Liver (tissue), 9 donors: ENCODE results near the gene ADIG. TPM values are rescaled to one million over a fixed set of nuclear protein-coding genes. Genes with fewer than 3 reads are reported as not detected.

Experiments
- DNase-seq: peaks from one replicate; pipeline ENCODE4 v3.0.0-alpha.2; 2017; ENCODE audit warnings: low spot score
- H3K27ac ChIP-seq, 2 donors: one replicate each; pipeline ENCODE4 v1.7.0; 2013; ENCODE audit warnings: inconsistent platforms in 2 of 2, low read length in 2 of 2, control low read depth in 1 of 2, low read depth in 1 of 2, mild to moderate bottlenecking in 1 of 2
- H3K27me3 ChIP-seq, 4 donors: one replicate each; pipeline versions ENCODE4 v1.6.1 to v1.7.0; 2013; ENCODE audit warnings: low read length in 3 of 4, inconsistent platforms in 1 of 4, mild to moderate bottlenecking in 1 of 4, moderate library complexity in 1 of 4; ENCODE audit not compliant: control insufficient read depth in 4 of 4, insufficient read depth in 4 of 4
- H3K36me3 ChIP-seq, 4 donors: one replicate each; pipeline versions ENCODE4 v1.6.1 to v1.7.0; 2013; ENCODE audit warnings: low read length in 3 of 4, mild to moderate bottlenecking in 3 of 4, low read depth in 1 of 4, moderate library complexity in 1 of 4; ENCODE audit not compliant: control insufficient read depth in 4 of 4, insufficient read depth in 3 of 4
- H3K4me1 ChIP-seq, 4 donors: one replicate each; pipeline versions ENCODE4 v1.6.1 to v1.7.0; 2013; ENCODE audit warnings: low read length in 3 of 4, mild to moderate bottlenecking in 3 of 4, moderate library complexity in 1 of 4; ENCODE audit not compliant: control insufficient read depth in 4 of 4, insufficient read depth in 4 of 4
- H3K4me3 ChIP-seq, 3 donors: one replicate each; pipeline versions ENCODE4 v1.6.1 to v1.7.0; 2013; ENCODE audit warnings: low read length in 3 of 3, control low read depth in 1 of 3, low read depth in 1 of 3, mild to moderate bottlenecking in 1 of 3
- H3K9ac ChIP-seq, 2 donors: one replicate each; pipeline ENCODE4 v1.7.0; 2013; ENCODE audit warnings: low read length in 2 of 2, mild to moderate bottlenecking in 2 of 2, moderate library complexity in 2 of 2, control low read depth in 1 of 2, low read depth in 1 of 2
- H3K9me3 ChIP-seq, 4 donors: one replicate each; pipeline versions ENCODE4 v1.6.1 to v1.7.0; 2013; ENCODE audit warnings: low read length in 3 of 4; ENCODE audit not compliant: control insufficient read depth in 4 of 4
- CTCF ChIP-seq: fragments of 150-350 bp; IDR thresholded peaks from 2 replicates; pipeline ENCODE4 v1.5.1; 2017; ENCODE audit warnings: improper control_type of control experiment, low read depth, low read length; ENCODE audit not compliant: missing input control
- EGR1 ChIP-seq, 2 donors: IDR thresholded peaks; 2 replicates each; pipeline ENCODE4 v1.6.1; 2016 to 2018; ENCODE audit warnings: antibody characterized with exemption in 2 of 2, low read depth in 2 of 2
- FOXA1 ChIP-seq: IDR thresholded peaks from 2 replicates; pipeline ENCODE4 v1.6.1; 2016; ENCODE audit warnings: antibody characterized with exemption
- FOXA2 ChIP-seq: IDR thresholded peaks from 2 replicates; pipeline ENCODE4 v1.6.1; 2016; ENCODE audit warnings: antibody characterized with exemption
- GABPA ChIP-seq, 2 donors: IDR thresholded peaks in 1 of 2; conservative IDR thresholded peaks in 1 of 2; 2 replicates each; pipeline ENCODE4 v1.6.1; 2016; ENCODE audit warnings: antibody characterized with exemption in 2 of 2, mild to moderate bottlenecking in 1 of 2, moderate library complexity in 1 of 2
- HNF4A ChIP-seq, 2 donors: conservative IDR thresholded peaks; 2 replicates each; pipeline ENCODE4 v1.6.1; 2016; ENCODE audit warnings: antibody characterized with exemption in 2 of 2, mild to moderate bottlenecking in 2 of 2
- HNF4G ChIP-seq: IDR thresholded peaks from 2 replicates; pipeline ENCODE4 v1.6.1; 2016; ENCODE audit warnings: antibody characterized with exemption
- JUND ChIP-seq, 2 donors: IDR thresholded peaks; 2 replicates each; pipeline ENCODE4 v1.6.1; 2016; ENCODE audit warnings: antibody characterized with exemption in 2 of 2
- MAX ChIP-seq: IDR thresholded peaks from 2 replicates; pipeline ENCODE4 v1.6.1; 2016; ENCODE audit warnings: antibody characterized with exemption
- NR2F2 ChIP-seq: IDR thresholded peaks from 2 replicates; pipeline ENCODE4 v1.6.1; 2016; ENCODE audit warnings: antibody characterized with exemption
- RAD21 ChIP-seq, 2 donors: IDR thresholded peaks; 2 replicates each; pipeline ENCODE4 v1.6.1; 2016; ENCODE audit warnings: antibody characterized with exemption in 2 of 2, mild to moderate bottlenecking in 2 of 2
- REST ChIP-seq: IDR thresholded peaks from 2 replicates; pipeline ENCODE4 v1.6.1; 2016; ENCODE audit warnings: antibody characterized with exemption, mild to moderate bottlenecking
- RXRA ChIP-seq, 2 donors: IDR thresholded peaks; 2 replicates each; pipeline ENCODE4 v1.6.1; 2017 to 2018; ENCODE audit warnings: antibody characterized with exemption in 2 of 2, mild to moderate bottlenecking in 1 of 2
- TAF1 ChIP-seq: conservative IDR thresholded peaks from 2 replicates; pipeline ENCODE4 v1.6.1; 2016; ENCODE audit warnings: antibody characterized with exemption, mild to moderate bottlenecking
- YY1 ChIP-seq: IDR thresholded peaks from 2 replicates; pipeline ENCODE4 v1.6.1; 2016; ENCODE audit warnings: antibody characterized with exemption, mild to moderate bottlenecking
- WGBS: extraction: QIAGEN DNeasy Blood & Tissue Kit; methylation state at CpG from one replicate; pipeline ENCODE4 v1.1.7; 2013; 5-methylcytosine and 5-hydroxymethylcytosine counted together
- polyA plus RNA-seq, 2 donors: library from polyadenylated mRNA; stranded (reverse) in 1 of 2; unstranded in 1 of 2; fragments of 200-250 nt in 1 of 2; fragments of >200 nt in 1 of 2; fragmentation: Nextera tagmentation in 1 of 2; extraction: Ambion mirVana in 1 of 2; gene quantifications; one replicate each; pipeline versions ENCODE4 v1.2.1 to v1.2.3, GENCODE V29; 2013 to 2015
- total RNA-seq, 2 donors: library from RNA; depleted of rRNA; stranded (reverse); fragments of >200 nt; gene quantifications; one replicate each; pipeline ENCODE4 v1.2.3, GENCODE V29; 2014
- TF ChIP-seq, protein P1 (sequence below): IDR thresholded peaks from 2 replicates; pipeline ENCODE4 v1.6.1; 2016; ENCODE audit warnings: antibody characterized with exemption
- TF ChIP-seq, protein P2 (sequence below): IDR thresholded peaks from 2 replicates; pipeline ENCODE4 v1.6.1; 2016; ENCODE audit warnings: antibody characterized with exemption
- donor health status: healthy.
- donor health status: healthy.
- donor health status: healthy.
- donor health status: healthy.
- donor health status: healthy.

The ADIG gene
- total and polyA plus RNA-seq, 4 donors = not detected

GRCh38 chr20:38537176-38537575, 43.8 kb upstream of the ADIG start:
- H3K9ac ChIP-seq = no peak overlapping the region

DNA sequence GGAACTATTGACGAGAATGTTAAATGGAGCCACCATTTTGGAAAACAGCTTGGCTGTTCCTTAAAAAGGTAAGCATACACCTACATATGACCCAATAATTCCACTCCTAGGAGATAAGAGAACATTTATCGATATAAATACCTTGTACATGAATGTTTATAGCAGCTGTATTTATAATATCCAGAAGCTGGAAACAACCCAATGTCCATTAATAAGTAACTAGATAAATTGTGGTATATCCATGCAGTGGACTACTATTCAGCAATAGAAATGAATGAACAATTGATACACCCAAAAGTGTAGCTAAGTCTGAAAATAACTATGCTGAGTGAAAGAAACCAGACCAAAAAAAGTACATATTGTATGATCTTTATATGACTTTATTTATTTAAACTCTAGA, 42.2 kb upstream of the ADIG start:
- Histone ChIP-seq H3K36me3 (peaks cover 9 to 79% (median 61%) of the 10 kb centered on the region in 4 donors), H3K4me3 (no peak overlapping the region), H3K9me3 (no peaks in the 10 kb centered on the region), H3K27ac (no peak overlapping the region), H3K4me1 (no peaks in the 10 kb centered on the region), H3K27me3 (no peaks in the 10 kb centered on the region), H3K9ac (no peak overlapping the region)
- no peak for DNase-seq
- 97% methylated on average over 2 of the region's 2 CpGs for WGBS
- TF ChIP-seq EGR1 (IDR thresholded peaks at IDR 0.05; ENCODE audit: low read depth in 2 of 2) (no peak), YY1 (no peak), FOXA2 (no peak), JUND (IDR thresholded peaks at IDR 0.05) (no peak), HNF4G (no peak), REST (no peak), GABPA (IDR thresholded peaks at IDR 0.05 in 1 of 2, conservative IDR thresholded peaks at IDR 0.05 in 1 of 2) (no peak), MAX (no peak), RXRA (IDR thresholded peaks at IDR 0.05) (no peak), HNF4A (conservative IDR thresholded peaks at IDR 0.05) (no peak), RAD21 (IDR thresholded peaks at IDR 0.05) (no peak), FOXA1 (no peak), NR2F2 (no peak)
- TF ChIP-seq, protein P1, sequence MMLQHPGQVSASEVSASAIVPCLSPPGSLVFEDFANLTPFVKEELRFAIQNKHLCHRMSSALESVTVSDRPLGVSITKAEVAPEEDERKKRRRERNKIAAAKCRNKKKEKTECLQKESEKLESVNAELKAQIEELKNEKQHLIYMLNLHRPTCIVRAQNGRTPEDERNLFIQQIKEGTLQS = no peak
- TF ChIP-seq, protein P2, sequence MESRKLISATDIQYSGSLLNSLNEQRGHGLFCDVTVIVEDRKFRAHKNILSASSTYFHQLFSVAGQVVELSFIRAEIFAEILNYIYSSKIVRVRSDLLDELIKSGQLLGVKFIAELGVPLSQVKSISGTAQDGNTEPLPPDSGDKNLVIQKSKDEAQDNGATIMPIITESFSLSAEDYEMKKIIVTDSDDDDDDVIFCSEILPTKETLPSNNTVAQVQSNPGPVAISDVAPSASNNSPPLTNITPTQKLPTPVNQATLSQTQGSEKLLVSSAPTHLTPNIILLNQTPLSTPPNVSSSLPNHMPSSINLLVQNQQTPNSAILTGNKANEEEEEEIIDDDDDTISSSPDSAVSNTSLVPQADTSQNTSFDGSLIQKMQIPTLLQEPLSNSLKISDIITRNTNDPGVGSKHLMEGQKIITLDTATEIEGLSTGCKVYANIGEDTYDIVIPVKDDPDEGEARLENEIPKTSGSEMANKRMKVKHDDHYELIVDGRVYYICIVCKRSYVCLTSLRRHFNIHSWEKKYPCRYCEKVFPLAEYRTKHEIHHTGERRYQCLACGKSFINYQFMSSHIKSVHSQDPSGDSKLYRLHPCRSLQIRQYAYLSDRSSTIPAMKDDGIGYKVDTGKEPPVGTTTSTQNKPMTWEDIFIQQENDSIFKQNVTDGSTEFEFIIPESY = no peak

More at GRCh38 chr20:38537176-38537575, 43.8 kb upstream of the ADIG start:
- DNase-seq = no peak
- no peaks in the 10 kb centered on the region for H3K9me3 ChIP-seq
- no peak overlapping the region for H3K27ac ChIP-seq
- H3K4me1 ChIP-seq = peaks cover 0 to 3% (median 1%) of the 10 kb centered on the region in 4 donors
- no peaks in the 10 kb centered on the region for H3K27me3 ChIP-seq
- TF ChIP-seq, protein P1 = no peak
- TF ChIP-seq EGR1 (IDR thresholded peaks at IDR 0.05; ENCODE audit: low read depth in 2 of 2) (no peak), HNF4G (no peak), CTCF (no peak), FOXA2 (no peak), GABPA (IDR thresholded peaks at IDR 0.05 in 1 of 2, conservative IDR thresholded peaks at IDR 0.05 in 1 of 2) (no peak), NR2F2 (no peak), TAF1 (no peak), YY1 (no peak), FOXA1 (no peak), JUND (IDR thresholded peaks at IDR 0.05) (no peak)
- peaks cover 8 to 72% (median 60%) of the 10 kb centered on the region in 4 donors for H3K36me3 ChIP-seq
- H3K4me3 ChIP-seq = no peak overlapping the region
- 98% methylated on average over 1 of the region's 1 CpG for WGBS
